SU-DHL-6 (cell line): ENCODE results near the gene INO80C.

ENCODE experiments used
- H2AFZ ChIP-seq: fragments of 200-600 bp; sonication (generic); 2 replicates; pipeline ENCODE4 v1.6.1; 2014; ENCODE audit warnings: low read depth, mild to moderate bottlenecking, moderate library complexity, mixed read lengths, antibody characterized with exemption, low read length; ENCODE audit not compliant: severe bottlenecking
- H3F3A ChIP-seq: fragments of 200-600 bp; shearing (Covaris generic); 2 replicates; pipeline ENCODE4 v1.6.0; 2016; ENCODE audit warnings: antibody characterized with exemption, mild to moderate bottlenecking; ENCODE audit not compliant: insufficient read depth
- H3K27ac ChIP-seq: fragments of 200-600 bp; sonication (generic); 2 replicates; pipeline ENCODE4 v1.5.1; 2016; ENCODE audit warnings: low read depth, mild to moderate bottlenecking, low read length, moderate library complexity, mixed read lengths
- H3K27me3 ChIP-seq: fragments of 200-600 bp; sonication (generic), shearing (Covaris generic); 2 replicates; pipeline ENCODE4 v1.6.0; 2014; ENCODE audit warnings: mild to moderate bottlenecking, low read length
- H3K36me3 ChIP-seq: fragments of 200-600 bp; sonication (generic); 2 replicates; pipeline ENCODE4 v1.6.1; 2014; ENCODE audit warnings: mild to moderate bottlenecking, low read length, mixed read lengths
- H3K4me2 ChIP-seq: fragments of 300-600, 200-600 bp; shearing (Covaris generic), sonication (generic); 2 replicates; pipeline ENCODE4 v1.6.0; 2014; ENCODE audit warnings: low read length, low read depth, mild to moderate bottlenecking; ENCODE audit not compliant: poor library complexity, severe bottlenecking
- H3K4me3 ChIP-seq: fragments of 200-600 bp; sonication (generic); 2 replicates; pipeline ENCODE4 v1.5.1; 2014; ENCODE audit warnings: antibody characterized with exemption, low read length, mild to moderate bottlenecking, mixed read lengths; ENCODE audit not compliant: insufficient read depth, poor library complexity, severe bottlenecking
- H3K79me2 ChIP-seq: fragments of 200-600 bp; sonication (generic); 2 replicates; pipeline ENCODE4 v1.6.1; 2014; ENCODE audit warnings: mild to moderate bottlenecking, low read length, moderate library complexity; ENCODE audit not compliant: insufficient read depth
- H3K9ac ChIP-seq: fragments of 200-600 bp; sonication (generic); 2 replicates; pipeline ENCODE4 v1.7.0; 2014; ENCODE audit warnings: mild to moderate bottlenecking, low read length
- H3K9me2 ChIP-seq: fragments of 200-600 bp; sonication (generic); replicated peaks from 2 replicates; pipeline ENCODE4 v1.6.1; 2014; ENCODE audit warnings: low read length; ENCODE audit not compliant: insufficient read depth
- H3K9me3 ChIP-seq: fragments of 200-600 bp; sonication (generic); 2 replicates; pipeline ENCODE4 v1.6.1; 2014; ENCODE audit warnings: low read length, mixed read lengths; ENCODE audit not compliant: insufficient read depth
- H4K20me1 ChIP-seq: fragments of 200-600 bp; sonication (generic); 2 replicates; pipeline ENCODE4 v1.6.1; 2014; ENCODE audit warnings: low read depth, mild to moderate bottlenecking, antibody characterized with exemption, low read length, moderate library complexity, mixed read lengths
- CTCF ChIP-seq: fragments of 200-600 bp; sonication (generic); IDR thresholded peaks from one replicate; pipeline ENCODE4 v1.5.1; 2017; ENCODE audit warnings: antibody characterized with exemption, mild to moderate bottlenecking, low read length, moderate library complexity; ENCODE audit not compliant: insufficient read depth, poor library complexity, severe bottlenecking
- EZH2phosphoT487 ChIP-seq: fragments of 200-600 bp; sonication (generic), shearing (Covaris generic); conservative IDR thresholded peaks from 2 replicates; pipeline ENCODE4 v1.6.1; 2018; ENCODE audit warnings: mild to moderate bottlenecking, antibody characterized with exemption, low read length, moderate library complexity, mixed read lengths

INO80C gene

GRCh38 chr18:35511428-35511827 lies 13.7 kb upstream of the INO80C start:
- Histone ChIP-seq H2AFZ (no peak overlapping the region), H3K79me2 (no peaks in the 10 kb centered on the region), H3K27ac (no peak overlapping the region), H3K36me3 (no peaks in the 10 kb centered on the region), H3K27me3 (no peaks in the 10 kb centered on the region), H3K4me3 (no peak overlapping the region), H4K20me1 (no peaks in the 10 kb centered on the region), H3K4me2 (no peak overlapping the region), H3F3A (no peaks in the 10 kb centered on the region), H3K9me3 (no peaks in the 10 kb centered on the region), H3K9me2 (no peaks in the 10 kb centered on the region), H3K9ac (no peak overlapping the region)
- TF ChIP-seq EZH2phosphoT487 (no peak), CTCF (no peak)

GRCh38 chr18:35510076-35510651 lies 12.4 kb upstream of the INO80C start:
- no peaks in the 10 kb centered on the region for H3K9me3 ChIP-seq
- H3K36me3 ChIP-seq: no peaks in the 10 kb centered on the region
- no peak overlapping the region for H3K27ac ChIP-seq
- no peak overlapping the region for H3K4me2 ChIP-seq
- no peaks in the 10 kb centered on the region for H3K9me2 ChIP-seq
- H3K4me3 ChIP-seq: no peak overlapping the region
- no peaks in the 10 kb centered on the region for H3F3A ChIP-seq
- H2AFZ ChIP-seq: no peak overlapping the region
- H3K27me3 ChIP-seq: no peaks in the 10 kb centered on the region
- H3K9ac ChIP-seq: no peak overlapping the region
- no peaks in the 10 kb centered on the region for H3K79me2 ChIP-seq
- H4K20me1 ChIP-seq: no peaks in the 10 kb centered on the region
- TF ChIP-seq CTCF (no peak), EZH2phosphoT487 (no peak)

- Histone ChIP-seq H3K9me3 (no peaks in the 10 kb centered on the region), H3K9ac (no peak overlapping the region), H3K27me3 (no peaks in the 10 kb centered on the region), H3K4me2 (no peak overlapping the region), H4K20me1 (no peaks in the 10 kb centered on the region), H3K79me2 (no peaks in the 10 kb centered on the region), H2AFZ (no peak overlapping the region), H3F3A (no peaks in the 10 kb centered on the region), H3K9me2 (no peaks in the 10 kb centered on the region), H3K27ac (no peak overlapping the region), H3K36me3 (no peaks in the 10 kb centered on the region), H3K4me3 (no peak overlapping the region)
- TF ChIP-seq CTCF: no peak
- TF ChIP-seq EZH2phosphoT487: no peak
Observed at GRCh38 chr18:35508746-35509338, 11.1 kb upstream of the INO80C start.
